Mucosa of rectum (tissue), 2 donors: Measurements from ENCODE around the gene ERN2.

ENCODE experiments used
- H3K27ac ChIP-seq, 2 donors: one replicate each; pipeline ENCODE4 v1.7.0; 2013; ENCODE audit warnings: inconsistent platforms in 2 of 2, low read depth in 2 of 2, low read length in 2 of 2
- H3K27me3 ChIP-seq, 2 donors: one replicate each; pipeline ENCODE4 v1.7.0; 2013; ENCODE audit warnings: low read length in 2 of 2; ENCODE audit not compliant: control insufficient read depth in 2 of 2, insufficient read depth in 2 of 2
- H3K36me3 ChIP-seq, 2 donors: one replicate each; pipeline ENCODE4 v1.7.0; 2013; ENCODE audit warnings: low read length in 2 of 2; ENCODE audit not compliant: control insufficient read depth in 2 of 2, insufficient read depth in 2 of 2
- H3K4me1 ChIP-seq, 2 donors: one replicate each; pipeline ENCODE4 v1.7.0; 2013; ENCODE audit warnings: low read length in 2 of 2, mild to moderate bottlenecking in 1 of 2; ENCODE audit not compliant: control insufficient read depth in 2 of 2, insufficient read depth in 2 of 2
- H3K4me3 ChIP-seq, 2 donors: one replicate each; pipeline ENCODE4 v1.7.0; 2013; ENCODE audit warnings: low read length in 2 of 2
- H3K9ac ChIP-seq, 2 donors: one replicate each; pipeline ENCODE4 v1.7.0; 2013; ENCODE audit warnings: low read length in 2 of 2, low read depth in 1 of 2, mild to moderate bottlenecking in 1 of 2
- H3K9me3 ChIP-seq, 2 donors: one replicate each; pipeline ENCODE4 v1.7.0; 2013; ENCODE audit warnings: low read length in 2 of 2; ENCODE audit not compliant: control insufficient read depth in 2 of 2
- donor health status: healthy.
- donor health status: Normal muscosa, but diverticular disease.

The ERN2 gene

GRCh38 chr16:23676924-23677480 lies 36.0 kb downstream of the ERN2 start:
- peak overlapping the region in 1 of 2 donors; percentile 60 for H3K27ac ChIP-seq
- H3K36me3 ChIP-seq = peaks cover 15 to 16% of the 10 kb centered on the region in 2 donors
- no peaks in the 10 kb centered on the region for H3K27me3 ChIP-seq
- peaks cover 19 to 29% of the 10 kb centered on the region in 2 donors for H3K4me1 ChIP-seq
- no peak overlapping the region for H3K4me3 ChIP-seq
- peak overlapping the region in 1 of 2 donors; percentile 2 for H3K9ac ChIP-seq
- no peaks in the 10 kb centered on the region for H3K9me3 ChIP-seq

- Histone ChIP-seq H3K27me3 (no peaks in the 10 kb centered on the region), H3K27ac (no peak overlapping the region), H3K4me1 (peaks cover 11 to 19% of the 10 kb centered on the region in 2 donors), H3K4me3 (no peak overlapping the region), H3K9ac (no peak overlapping the region), H3K9me3 (no peaks in the 10 kb centered on the region), H3K36me3 (peaks cover 25 to 29% of the 10 kb centered on the region in 2 donors)
Measured at GRCh38 chr16:23673971-23674614, 38.9 kb downstream of the ERN2 start.

GRCh38 chr16:23670137-23670776 lies 42.8 kb downstream of the ERN2 start:
- Histone ChIP-seq H3K9ac (no peak overlapping the region), H3K4me3 (no peak overlapping the region), H3K9me3 (no peaks in the 10 kb centered on the region), H3K36me3 (peaks cover 62 to 65% of the 10 kb centered on the region in 2 donors), H3K4me1 (no peaks in the 10 kb centered on the region), H3K27me3 (no peaks in the 10 kb centered on the region), H3K27ac (no peak overlapping the region)

- Histone ChIP-seq H3K27ac (no peak overlapping the region), H3K36me3 (peaks cover 72 to 75% of the 10 kb centered on the region in 2 donors), H3K27me3 (no peaks in the 10 kb centered on the region), H3K9ac (no peak overlapping the region), H3K4me1 (no peaks in the 10 kb centered on the region), H3K9me3 (no peaks in the 10 kb centered on the region), H3K4me3 (no peak overlapping the region)
Measured at GRCh38 chr16:23668873-23669272, 44.1 kb downstream of the ERN2 start.

GRCh38 chr16:23668225-23668624 lies 44.8 kb downstream of the ERN2 start:
- Histone ChIP-seq H3K4me3 (no peak overlapping the region), H3K27ac (no peak overlapping the region), H3K9me3 (no peaks in the 10 kb centered on the region), H3K27me3 (no peaks in the 10 kb centered on the region), H3K4me1 (no peaks in the 10 kb centered on the region), H3K9ac (no peak overlapping the region), H3K36me3 (peaks cover 74 to 76% of the 10 kb centered on the region in 2 donors)

- no peak overlapping the region for H3K4me3 ChIP-seq
- peaks cover 81 to 85% of the 10 kb centered on the region in 2 donors for H3K36me3 ChIP-seq
- no peaks in the 10 kb centered on the region for H3K4me1 ChIP-seq
- H3K9me3 ChIP-seq = no peaks in the 10 kb centered on the region
- no peak overlapping the region for H3K27ac ChIP-seq
- no peak overlapping the region for H3K9ac ChIP-seq
- no peaks in the 10 kb centered on the region for H3K27me3 ChIP-seq
Measured at GRCh38 chr16:23667355-23667659, 45.7 kb downstream of the ERN2 start.

- H3K36me3 ChIP-seq = peaks cover 84 to 87% of the 10 kb centered on the region in 2 donors
- no peak overlapping the region for H3K9ac ChIP-seq
- no peak overlapping the region for H3K4me3 ChIP-seq
- no peak overlapping the region for H3K27ac ChIP-seq
- no peaks in the 10 kb centered on the region for H3K4me1 ChIP-seq
- no peaks in the 10 kb centered on the region for H3K27me3 ChIP-seq
- H3K9me3 ChIP-seq = no peaks in the 10 kb centered on the region
Measured at GRCh38 chr16:23666571-23667354, 46.3 kb downstream of the ERN2 start.

- Histone ChIP-seq H3K36me3 (peaks cover 86 to 87% of the 10 kb centered on the region in 2 donors), H3K4me1 (no peaks in the 10 kb centered on the region), H3K27me3 (no peaks in the 10 kb centered on the region)
Measured at GRCh38 chr16:23663918-23664317, 49.1 kb downstream of the ERN2 start.

GRCh38 chr16:23651943-23652468 lies 61.0 kb downstream of the ERN2 start:
- Histone ChIP-seq H3K4me1 (no peaks in the 10 kb centered on the region), H3K27ac (no peak overlapping the region), H3K36me3 (peaks cover 7 to 22% of the 10 kb centered on the region in 2 donors)

More at GRCh38 chr16:23663918-23664317, 49.1 kb downstream of the ERN2 start:
- no peaks in the 10 kb centered on the region for H3K9me3 ChIP-seq
- no peak overlapping the region for H3K4me3 ChIP-seq
- H3K27ac ChIP-seq = no peak overlapping the region
- H3K9ac ChIP-seq = no peak overlapping the region

More at GRCh38 chr16:23651943-23652468, 61.0 kb downstream of the ERN2 start:
- H3K9ac ChIP-seq = no peak overlapping the region
- no peaks in the 10 kb centered on the region for H3K9me3 ChIP-seq
- H3K4me3 ChIP-seq = no peak overlapping the region
- no peaks in the 10 kb centered on the region for H3K27me3 ChIP-seq
